CD14-positive monocyte (primary cell): ENCODE data around the gene OR6S1. TPM values are rescaled to one million over a fixed set of nuclear protein-coding genes. Genes with fewer than 3 reads are reported as not detected.

Source experiments
- DNase-seq, 3 donors: peaks; one replicate each; pipeline ENCODE4 v3.0.0-alpha.2; 2011 to 2022
- H2AFZ ChIP-seq: 2 replicates; pipeline ENCODE4 v1.6.0; 2012; ENCODE audit warnings: mild to moderate bottlenecking, low read depth, low read length, inconsistent platforms; ENCODE audit not compliant: insufficient read depth, poor library complexity, severe bottlenecking
- H3K27ac ChIP-seq, 2 donors: 1 replicate in 1 of 2; 2 replicates in 1 of 2; pipeline ENCODE4 v1.5.1; 2012 to 2013; ENCODE audit warnings: low read length in 2 of 2, control low read depth in 1 of 2, inconsistent platforms in 1 of 2, low read depth in 1 of 2, mild to moderate bottlenecking in 1 of 2
- H3K27me3 ChIP-seq, 2 donors: one replicate each; pipeline versions ENCODE4 v1.6.0 to v1.6.1; 2011 to 2013; ENCODE audit warnings: low read length in 2 of 2; ENCODE audit not compliant: control insufficient read depth in 2 of 2, insufficient read depth in 2 of 2
- H3K36me3 ChIP-seq, 2 donors: replicated peaks in 1 of 2; 1 replicate in 1 of 2; 2 replicates in 1 of 2; pipeline versions ENCODE4 v1.5.1 to v1.6.1; 2012 to 2013; ENCODE audit warnings: low read length in 2 of 2, control low read depth in 1 of 2, inconsistent platforms in 1 of 2, mild to moderate bottlenecking in 1 of 2; ENCODE audit not compliant: insufficient read depth in 2 of 2, control insufficient read depth in 1 of 2
- H3K4me1 ChIP-seq, 2 donors: 1 replicate in 1 of 2; 2 replicates in 1 of 2; pipeline versions ENCODE4 v1.5.1 to v1.6.1; 2012 to 2013; ENCODE audit warnings: low read length in 2 of 2, control low read depth in 1 of 2, inconsistent platforms in 1 of 2, mild to moderate bottlenecking in 1 of 2, moderate library complexity in 1 of 2; ENCODE audit not compliant: insufficient read depth in 2 of 2, control insufficient read depth in 1 of 2
- H3K4me2 ChIP-seq: replicated peaks from 2 replicates; pipeline ENCODE3; 2012; ENCODE audit warnings: low read length, moderate library complexity, mild to moderate bottlenecking; ENCODE audit not compliant: poor library complexity, severe bottlenecking; ENCODE audit errors: extremely low read depth
- H3K4me3 ChIP-seq, 3 experiments: fragments of 200-600 bp in 1 of 3; sonication (generic) in 1 of 3; replicated peaks in 1 of 3; 1 replicate in 2 of 3; 2 replicates in 1 of 3; pipeline ENCODE4 v1.5.1; 2011 to 2013; ENCODE audit warnings: low read length in 3 of 3, mild to moderate bottlenecking in 3 of 3, control low read depth in 2 of 3, low read depth in 2 of 3, inconsistent platforms in 1 of 3, moderate library complexity in 1 of 3
- H3K79me2 ChIP-seq: 2 replicates; pipeline ENCODE4 v1.6.0; 2012; ENCODE audit warnings: mild to moderate bottlenecking, control low read depth, inconsistent platforms, low read length, moderate library complexity; ENCODE audit not compliant: insufficient read depth
- H3K9ac ChIP-seq: 2 replicates; pipeline ENCODE4 v1.6.0; 2017; ENCODE audit warnings: low read length, mild to moderate bottlenecking; ENCODE audit not compliant: insufficient read depth, poor library complexity, severe bottlenecking
- H3K9me3 ChIP-seq, 2 donors: replicated peaks in 1 of 2; 1 replicate in 1 of 2; 2 replicates in 1 of 2; pipeline versions ENCODE4 v1.5.1 to v1.6.1; 2012 to 2013; ENCODE audit warnings: low read length in 2 of 2, control low read depth in 1 of 2; ENCODE audit not compliant: control insufficient read depth in 1 of 2, insufficient read depth in 1 of 2
- H4K20me1 ChIP-seq: 2 replicates; pipeline ENCODE4 v1.6.0; 2012; ENCODE audit warnings: mild to moderate bottlenecking, low read length, control low read depth, moderate library complexity; ENCODE audit not compliant: insufficient read depth
- H3K27ac Mint-ChIP-seq, 7 donors: one replicate each; pipeline ENCODE4 v1.8.0; 2020; ENCODE audit warnings: mild to moderate bottlenecking in 7 of 7, mixed read lengths in 7 of 7, moderate library complexity in 6 of 7, inconsistent platforms in 2 of 7
- H3K27me3 Mint-ChIP-seq, 3 donors: one replicate each; pipeline ENCODE4 v1.8.0; 2021 to 2022; ENCODE audit warnings: low read depth in 3 of 3, mild to moderate bottlenecking in 3 of 3, mixed read lengths in 3 of 3, moderate library complexity in 3 of 3, inconsistent platforms in 1 of 3
- H3K36me3 Mint-ChIP-seq, 2 donors: one replicate each; pipeline ENCODE4 v1.8.0; 2020; ENCODE audit warnings: mixed read lengths in 2 of 2, inconsistent platforms in 1 of 2, mild to moderate bottlenecking in 1 of 2
- H3K4me1 Mint-ChIP-seq: one replicate; pipeline ENCODE4 v1.8.0; 2020; ENCODE audit warnings: mild to moderate bottlenecking, mixed read lengths
- H3K4me3 Mint-ChIP-seq, 2 donors: one replicate each; pipeline ENCODE4 v1.8.0; 2020; ENCODE audit warnings: mild to moderate bottlenecking in 2 of 2, mixed read lengths in 2 of 2, moderate library complexity in 1 of 2
- H3K9me3 Mint-ChIP-seq, 7 donors: one replicate each; pipeline ENCODE4 v1.8.0; 2020 to 2022; ENCODE audit warnings: mixed read lengths in 7 of 7, mild to moderate bottlenecking in 6 of 7, moderate library complexity in 6 of 7, inconsistent platforms in 2 of 7
- CTCF ChIP-seq: fragments of 200-600 bp; IDR thresholded peaks from one replicate; pipeline ENCODE4 v1.8.0; 2022; ENCODE audit warnings: antibody characterized with exemption, mild to moderate bottlenecking
- WGBS: methylation state at CpG from one replicate; pipeline ENCODE4 v1.1.5; 2013; ENCODE audit warnings: missing lambda C conversion rate; ENCODE audit not compliant: insufficient coverage; 5-methylcytosine and 5-hydroxymethylcytosine counted together
- intact Hi-C, 2 donors: fragments of 100-400 bp; cut with micrococcal nuclease; formaldehyde crosslinking; loops; one replicate each; pipeline versions ENCODE4 v1.15.0 to v1.15.1; 2023
- polyA plus RNA-seq, 3 donors: library from polyadenylated mRNA; depleted of rRNA in 1 of 3; unstranded in 2 of 3; stranded (reverse) in 1 of 3; fragments of 300-500 nt in 2 of 3; fragments of >200 nt in 1 of 3; fragmentation: Illumina TruSeq in 2 of 3; gene quantifications; 1 replicate in 2 of 3; 2 replicates in 1 of 3; pipeline ENCODE4 v1.2.3, GENCODE V29; 2012 to 2021

OR6S1 gene
- polyA plus RNA-seq, 3 donors = not detected

- Histone ChIP-seq H3K4me1 (peaks cover 51 to 54% of the 10 kb centered on the region in 2 donors), H3K4me2 (peak overlapping the region; percentile 88), H3K27me3 (no peaks in the 10 kb centered on the region), H3K27ac (peak overlapping the region; percentile 96 to 99), H3K9me3 (no peaks in the 10 kb centered on the region), H3K79me2 (no peaks in the 10 kb centered on the region), H4K20me1 (no peaks in the 10 kb centered on the region), H3K4me3 (peak overlapping the region; percentile 84 to 91 (median 86)), H3K9ac (peak overlapping the region; percentile 91), H3K36me3 (no peaks in the 10 kb centered on the region), H2AFZ (peak overlapping the region; percentile 77)
- H3K9me3 Mint-ChIP-seq = no peaks in the 10 kb centered on the region
- H3K27me3 Mint-ChIP-seq = peaks cover 0 to 9% (median 2%) of the 10 kb centered on the region in 3 donors
- no peak overlapping the region for H3K27ac Mint-ChIP-seq
- no peak for DNase-seq
- H3K4me3 Mint-ChIP-seq = no peak overlapping the region
- 21% methylated on average over 6 of the region's 7 CpGs for WGBS
- H3K4me1 Mint-ChIP-seq = peaks cover 36% of the 10 kb centered on the region
- no peaks in the 10 kb centered on the region for H3K36me3 Mint-ChIP-seq
- intact Hi-C loops = loop anchor here (5.0 to 10.0 kb wide), 6 partner anchors 49 to 424 kb away; partner anchors contain the start of genes PARP2 (in 1 of the 2), TMEM253 (in 1 of the 2) and ZNF219 (in 1 of the 2)
- TF ChIP-seq CTCF = no peak
Measured at GRCh38 chr14:20680843-20681347, 39.4 kb upstream of the OR6S1 start.

GRCh38 chr14:20680363-20680762 is 38.9 kb upstream of the OR6S1 start:
- DNase-seq = no peak
- H3K4me2 ChIP-seq = peak overlapping the region; percentile 88
- Mint-ChIP-seq H3K4me1 (peaks cover 31% of the 10 kb centered on the region), H3K27ac (no peak overlapping the region), H3K9me3 (no peaks in the 10 kb centered on the region), H3K4me3 (no peak overlapping the region), H3K27me3 (peaks cover 0 to 9% (median 2%) of the 10 kb centered on the region in 3 donors), H3K36me3 (no peaks in the 10 kb centered on the region)
- no peaks in the 10 kb centered on the region for H3K36me3 ChIP-seq
- peaks cover 46 to 48% of the 10 kb centered on the region in 2 donors for H3K4me1 ChIP-seq
- H3K9ac ChIP-seq = no peak overlapping the region
- H3K79me2 ChIP-seq = no peaks in the 10 kb centered on the region
- WGBS = 57% methylated on average over 7 of the region's 8 CpGs
- no peaks in the 10 kb centered on the region for H4K20me1 ChIP-seq
- H3K4me3 ChIP-seq = peak overlapping the region in 1 of 3 experiments; percentile 91
- H3K27ac ChIP-seq = no peak overlapping the region
- no peak overlapping the region for H2AFZ ChIP-seq
- intact Hi-C loops = loop anchor here (5.0 to 10.0 kb wide), 6 partner anchors 48 to 424 kb away; partner anchors contain the start of genes PARP2 (in 1 of the 2), TMEM253 (in 1 of the 2) and ZNF219 (in 1 of the 2)
- no peaks in the 10 kb centered on the region for H3K27me3 ChIP-seq
- TF ChIP-seq CTCF = no peak
- H3K9me3 ChIP-seq = no peaks in the 10 kb centered on the region
